ENCODE results near the gene PCBP1.
"Not testable (repeated sequence)": the region's sequence is repeated elsewhere in the genome, so short reads cannot be mapped to it uniquely, and the experiment has no call there.

The PCBP1 gene

GRCh38 chr2:70104231-70105111 lies 17.2 kb downstream of the PCBP1 start:
- no peak for TF ChIP-seq POLR2A (IDR thresholded peaks at IDR 0.05; ENCODE audit: extremely low read depth, insufficient read length)
- TF ChIP-seq MYC (IDR thresholded peaks at IDR 0.05; ENCODE audit: low read depth, low read length), result peak; percentile 24; the same call in 1 of the 2 replicates
- peak; percentile 88 for DNase-seq (ENCODE audit: low read depth)
- peak overlapping the region; percentile 33 for H3K4me3 ChIP-seq (ENCODE audit: low read depth, low read length)

- not testable (repeated sequence) for DNase-seq (ENCODE audit: low read depth); H3K4me3 ChIP-seq (ENCODE audit: low read depth, low read length)
These were observed 18.9 kb downstream of the PCBP1 start for GRCh38 chr2:70106138-70106537.

- not testable (repeated sequence) for DNase-seq (ENCODE audit: low read depth); H3K4me3 ChIP-seq (ENCODE audit: low read depth, low read length)
These were observed 23.1 kb downstream of the PCBP1 start for GRCh38 chr2:70110397-70110796.

GRCh38 chr2:70111752-70112591 lies 24.7 kb downstream of the PCBP1 start:
- DNase-seq (ENCODE audit: low read depth), result no peak
- no peak overlapping the region for H3K4me3 ChIP-seq (ENCODE audit: low read depth, low read length)
- TF ChIP-seq CTCF (IDR thresholded peaks at IDR 0.05; ENCODE audit: low read depth, low read length) (no peak), MAX (IDR thresholded peaks at IDR 0.05; ENCODE audit: low read depth, low read length) (no peak)

- DNase-seq (ENCODE audit: low read depth), result no peak
- TF ChIP-seq POLR2A (IDR thresholded peaks at IDR 0.05; ENCODE audit: extremely low read depth, insufficient read length) (no peak), MAX (IDR thresholded peaks at IDR 0.05; ENCODE audit: low read depth, low read length) (no peak), CTCF (IDR thresholded peaks at IDR 0.05; ENCODE audit: low read depth, low read length) (no peak), MYC (IDR thresholded peaks at IDR 0.05; ENCODE audit: low read depth, low read length) (no peak)
- no peak overlapping the region for H3K4me3 ChIP-seq (ENCODE audit: low read depth, low read length)
These were observed 26.2 kb downstream of the PCBP1 start for GRCh38 chr2:70113359-70114070.

- TF ChIP-seq MYC (IDR thresholded peaks at IDR 0.05; ENCODE audit: low read depth, low read length) (no peak), POLR2A (IDR thresholded peaks at IDR 0.05; ENCODE audit: extremely low read depth, insufficient read length) (no peak)
- no peak for DNase-seq (ENCODE audit: low read depth)
- no peak overlapping the region for H3K4me3 ChIP-seq (ENCODE audit: low read depth, low read length)
These were observed 28.6 kb downstream of the PCBP1 start for GRCh38 chr2:70115646-70116442.

- DNase-seq (ENCODE audit: low read depth), result no peak
- TF ChIP-seq MAX (IDR thresholded peaks at IDR 0.05; ENCODE audit: low read depth, low read length), result no peak
- no peak for TF ChIP-seq MYC (IDR thresholded peaks at IDR 0.05; ENCODE audit: low read depth, low read length)
- TF ChIP-seq POLR2A (IDR thresholded peaks at IDR 0.05; ENCODE audit: extremely low read depth, insufficient read length), result no peak
- no peak for TF ChIP-seq CTCF (IDR thresholded peaks at IDR 0.05; ENCODE audit: low read depth, low read length)
- no peak overlapping the region for H3K4me3 ChIP-seq (ENCODE audit: low read depth, low read length)
These were observed 29.8 kb downstream of the PCBP1 start for GRCh38 chr2:70116936-70117552.

Measured in NB4 (cell line).